Left ventricle myocardium inferior (tissue), 1 donor: ENCODE results near the gene CYLD. TPM values are rescaled to one million over a fixed set of nuclear protein-coding genes. Genes with fewer than 3 reads are reported as not detected.

Experiments
- DNase-seq: peaks from one replicate; pipeline ENCODE4 v3.0.0-alpha.2; 2020
- H3K27ac ChIP-seq: fragments of 200-600 bp; replicated peaks from 2 replicates; pipeline ENCODE4 v1.8.0; 2021
- H3K27me3 ChIP-seq: fragments of 200-600 bp; 2 replicates; pipeline ENCODE4 v1.8.0; 2021; ENCODE audit warnings: low read depth
- H3K36me3 ChIP-seq: fragments of 200-600 bp; 2 replicates; pipeline ENCODE4 v1.8.0; 2021
- H3K4me1 ChIP-seq: fragments of 200-600 bp; 2 replicates; pipeline ENCODE4 v1.8.0; 2021
- H3K4me3 ChIP-seq: fragments of 200-600 bp; 2 replicates; pipeline ENCODE4 v1.8.0; 2021; ENCODE audit warnings: mild to moderate bottlenecking, moderate library complexity
- H3K9me3 ChIP-seq: fragments of 200-600 bp; replicated peaks from 2 replicates; pipeline ENCODE4 v1.8.0; 2021
- CTCF ChIP-seq: fragments of 200-600 bp; IDR thresholded peaks from 2 replicates; pipeline ENCODE4 v1.8.0; 2021; ENCODE audit warnings: antibody characterized with exemption, mild to moderate bottlenecking, borderline replicate concordance
- intact Hi-C: fragments of 100-400 bp; cut with micrococcal nuclease; formaldehyde crosslinking; loops from one replicate; pipeline ENCODE4 v1.11.0; 2022
- total RNA-seq: library from RNA; stranded (reverse); fragmentation: NEBNext Ultra II Directional; extraction: Animal tissue kit (Norgen Biotek cat#: 25700); gene quantifications from one replicate; pipeline ENCODE4 v1.2.1, GENCODE V29; 2021
- donor health status: DM: no; HTN: yes; CAD: no; lungs with severe emphysema.

The CYLD gene
- total RNA-seq, 1 donor from 2014 or later, result 36.0 TPM

- intact Hi-C loops, result no loop called here
- H3K27ac ChIP-seq, result no peak overlapping the region
- H3K36me3 ChIP-seq, result no peaks in the 10 kb centered on the region
- no peak for DNase-seq
- H3K4me1 ChIP-seq, result peaks cover 8% of the 10 kb centered on the region
- H3K4me3 ChIP-seq, result no peak overlapping the region
- peaks cover 68% of the 10 kb centered on the region for H3K27me3 ChIP-seq
- TF ChIP-seq CTCF, result no peak
- peaks cover 4% of the 10 kb centered on the region for H3K9me3 ChIP-seq
These were observed 95.4 kb downstream of the CYLD start for GRCh38 chr16:50837324-50837723.

- Histone ChIP-seq H3K4me3 (no peak overlapping the region), H3K4me1 (peaks cover 8% of the 10 kb centered on the region), H3K27me3 (peaks cover 76% of the 10 kb centered on the region), H3K9me3 (peaks cover 2% of the 10 kb centered on the region), H3K27ac (no peak overlapping the region), H3K36me3 (no peaks in the 10 kb centered on the region)
- intact Hi-C loops, result no loop called here
- no peak for DNase-seq
- no peak for TF ChIP-seq CTCF
These were observed 96.3 kb downstream of the CYLD start for GRCh38 chr16:50838165-50838564.

- Histone ChIP-seq H3K4me3 (no peak overlapping the region), H3K36me3 (no peaks in the 10 kb centered on the region), H3K27ac (no peak overlapping the region), H3K4me1 (peaks cover 8% of the 10 kb centered on the region), H3K27me3 (peaks cover 76% of the 10 kb centered on the region), H3K9me3 (no peaks in the 10 kb centered on the region)
- TF ChIP-seq CTCF, result no peak
- intact Hi-C loops, result no loop called here
- DNase-seq, result no peak
These were observed 97.0 kb downstream of the CYLD start for GRCh38 chr16:50838885-50839284.

- no peak for DNase-seq
These were observed 97.5 kb downstream of the CYLD start for GRCh38 chr16:50839356-50839755.

GRCh38 chr16:50839920-50840729 lies 98.2 kb downstream of the CYLD start:
- Histone ChIP-seq H3K27ac (no peak overlapping the region), H3K9me3 (no peaks in the 10 kb centered on the region), H3K4me1 (peaks cover 8% of the 10 kb centered on the region), H3K27me3 (peaks cover 74% of the 10 kb centered on the region), H3K4me3 (no peak overlapping the region), H3K36me3 (no peaks in the 10 kb centered on the region)
- no peak for DNase-seq
- intact Hi-C loops, result no loop called here
- no peak for TF ChIP-seq CTCF

More at GRCh38 chr16:50839356-50839755, 97.5 kb downstream of the CYLD start:
- H3K36me3 ChIP-seq, result no peaks in the 10 kb centered on the region
- no peaks in the 10 kb centered on the region for H3K9me3 ChIP-seq
- intact Hi-C loops, result no loop called here
- H3K4me3 ChIP-seq, result no peak overlapping the region
- no peak overlapping the region for H3K27ac ChIP-seq
- H3K27me3 ChIP-seq, result peaks cover 74% of the 10 kb centered on the region
- peaks cover 8% of the 10 kb centered on the region for H3K4me1 ChIP-seq
- no peak for TF ChIP-seq CTCF
